Stimulated activated CD4-positive, alpha-beta T cell treated with anti-CD3 and anti-CD28 coated beads, Interleukin-1b, Interleukin-23, amount 100 ng/mL, for 1 hour (primary cell): Measurements from ENCODE around the gene FBLN1.
"Not testable (repeated sequence)": the region's sequence is repeated elsewhere in the genome, so short reads cannot be mapped to it uniquely, and the experiment has no call there.

Experiments
- DNase-seq, 2 donors: peaks; one replicate each; pipeline ENCODE4 v3.0.0-alpha.2; 2020; ENCODE audit warnings: low read depth in 2 of 2

The FBLN1 gene

GRCh38 chr22:45526768-45527360 lies 24.2 kb downstream of the FBLN1 start:
- no peak for DNase-seq

GRCh38 chr22:45527456-45527855 lies 24.8 kb downstream of the FBLN1 start:
- no peak for DNase-seq

GRCh38 chr22:45528046-45528445 lies 25.4 kb downstream of the FBLN1 start:
- no peak for DNase-seq

GRCh38 chr22:45529105-45529504 lies 26.4 kb downstream of the FBLN1 start:
- DNase-seq, result no peak

- no peak for DNase-seq
Observed at GRCh38 chr22:45529971-45530575, 27.4 kb downstream of the FBLN1 start.

GRCh38 chr22:45531441-45532234 lies 29.0 kb downstream of the FBLN1 start:
- DNase-seq, result no peak

- no peak for DNase-seq
Observed at GRCh38 chr22:45532235-45532631, 29.6 kb downstream of the FBLN1 start.

- DNase-seq, result no peak
Observed at GRCh38 chr22:45533703-45534102, 31.0 kb downstream of the FBLN1 start.

- no peak for DNase-seq
Observed at GRCh38 chr22:45534339-45535192, 31.9 kb downstream of the FBLN1 start.

- DNase-seq, result no peak
Observed at GRCh38 chr22:45535290-45535689, 32.6 kb downstream of the FBLN1 start.

GRCh38 chr22:45535835-45536234 lies 33.2 kb downstream of the FBLN1 start:
- DNase-seq, result not testable (repeated sequence)

- no peak for DNase-seq
Observed at GRCh38 chr22:45537734-45538181, 35.1 kb downstream of the FBLN1 start.

- DNase-seq, result no peak
Observed at GRCh38 chr22:45538281-45538680, 35.6 kb downstream of the FBLN1 start.

- no peak for DNase-seq
Observed at GRCh38 chr22:45540122-45540521, 37.4 kb downstream of the FBLN1 start.

- DNase-seq, result no peak
Observed at GRCh38 chr22:45541382-45541979, 38.8 kb downstream of the FBLN1 start.

- no peak for DNase-seq
Observed at GRCh38 chr22:45542001-45542520, 39.4 kb downstream of the FBLN1 start.

- DNase-seq, result not testable (repeated sequence)
Observed at GRCh38 chr22:45542736-45543135, 40.1 kb downstream of the FBLN1 start.

- no peak for DNase-seq
Observed at GRCh38 chr22:45543243-45543642, 40.6 kb downstream of the FBLN1 start.

- DNase-seq, result no peak
Observed at GRCh38 chr22:45544588-45545170, 42.0 kb downstream of the FBLN1 start.

GRCh38 chr22:45546333-45547015 lies 43.8 kb downstream of the FBLN1 start:
- no peak for DNase-seq

GRCh38 chr22:45547016-45547345 lies 44.3 kb downstream of the FBLN1 start:
- no peak for DNase-seq
